ENCODE measurements around the gene ARFGAP1. TPM values are rescaled to one million over a fixed set of nuclear protein-coding genes. Genes with fewer than 3 reads are reported as not detected.

Gene ARFGAP1
- total and polyA plus RNA-seq, 2 of the 4 experiments (the other 2 are of a cell fraction), result 59.1 to 194 TPM

- Histone ChIP-seq H4K20me1 (ENCODE audit: insufficient read depth, low read length) (peaks cover 5% of the 10 kb centered on the region; the same call in 1 of the 2 replicates), H3K14ac (replicated peaks; ENCODE audit: low read depth, low read length) (no peak overlapping the region), H3K27me3 (ENCODE audit: control insufficient read depth, insufficient read depth, low read length) (peaks cover 20% of the 10 kb centered on the region; the same call in 1 of the 2 replicates), H4K91ac (ENCODE audit: insufficient read depth, low read depth, low read length) (no peak overlapping the region), H3K4me1 (ENCODE audit: control insufficient read depth, insufficient read depth, low read length) (peaks cover 9% of the 10 kb centered on the region; the same call in 1 of the 2 replicates), H3K9me3 (ENCODE audit: control insufficient read depth, insufficient read depth, low read length) (no peaks in the 10 kb centered on the region), H3K79me1 (ENCODE audit: low read depth in 1 of 2, low read length in 2 of 2) (no peaks in the 10 kb centered on the region), H3K4me2 (ENCODE audit: low read depth, low read length) (no peak overlapping the region), H2AFZ (replicated peaks; ENCODE audit: low read length, poor library complexity) (peak overlapping the region; percentile 1), H3K36me3 (ENCODE audit: control insufficient read depth, insufficient read depth, low read length) (no peaks in the 10 kb centered on the region), H3K23ac (ENCODE audit: low read depth, low read length) (no peak overlapping the region), H2BK20ac (ENCODE audit: low read depth, low read length) (no peak overlapping the region), H4K8ac (ENCODE audit: low read depth in 2 of 2, low read length in 2 of 2) (no peak overlapping the region), H2AK9ac (replicated peaks; ENCODE audit: low read depth, low read length, poor library complexity) (no peak overlapping the region), H3K4me3 (ENCODE audit: insufficient read depth, low read depth, low read length) (no peak overlapping the region), H4K5ac (ENCODE audit: low read depth, low read length) (no peak overlapping the region), H2BK120ac (ENCODE audit: low read depth, low read length) (no peak overlapping the region), H2BK15ac (ENCODE audit: low read depth, low read length) (no peak overlapping the region), H3K18ac (ENCODE audit: low read depth, low read length) (no peak overlapping the region), H3K9me1 (ENCODE audit: insufficient read depth, low read length) (no peaks in the 10 kb centered on the region), H3K4ac (ENCODE audit: low read depth, low read length) (no peak overlapping the region), H3K9ac (ENCODE audit: low read depth, low read length) (no peak overlapping the region), H2BK5ac (ENCODE audit: low read depth, low read length, poor library complexity, severe bottlenecking) (no peak overlapping the region), H3K56ac (ENCODE audit: extremely low read depth, insufficient read depth, low read length) (no peak overlapping the region), H2AK5ac (ENCODE audit: low read depth, low read length) (no peak overlapping the region), H3K27ac (ENCODE audit: insufficient read depth, low read length) (no peak overlapping the region)
- no TSS peak for BruUV-seq (replicated peaks)
- TF ChIP-seq RFX5 (IDR thresholded peaks at IDR 0.05; ENCODE audit: low read depth, low read length), result no peak
- no peak for TF ChIP-seq BHLHE40 (IDR thresholded peaks at IDR 0.05; ENCODE audit: low read depth, low read length)
- TF ChIP-seq MAZ (IDR thresholded peaks at IDR 0.05; ENCODE audit: borderline replicate concordance, low read depth, low read length), result no peak
- TF ChIP-seq MAFK (IDR thresholded peaks at IDR 0.05; ENCODE audit: low read depth, low read length), result no peak
- no peak for TF ChIP-seq RCOR1 (IDR thresholded peaks at IDR 0.05; ENCODE audit: insufficient replicate concordance, low read length)
- TF ChIP-seq POLR2A (IDR thresholded peaks at IDR 0.05; ENCODE audit: low read depth, low read length), result no peak
- no peak for TF ChIP-seq MXI1 (IDR thresholded peaks at IDR 0.05; ENCODE audit: borderline replicate concordance, low read depth, low read length)
- TF ChIP-seq CEBPB (IDR thresholded peaks at IDR 0.05; ENCODE audit: low read depth, low read length), result no peak
- no peak for TF ChIP-seq CTCF (conservative IDR thresholded peaks at IDR 0.05; ENCODE audit: low read depth, low read length)
- TF ChIP-seq NFE2L2 (IDR thresholded peaks at IDR 0.05; ENCODE audit: low read depth, low read length), result no peak
- no peak for TF ChIP-seq ELK1 (IDR thresholded peaks at IDR 0.05; ENCODE audit: borderline replicate concordance, low read depth, low read length)
- no peak for TF ChIP-seq CHD1 (IDR thresholded peaks at IDR 0.05; ENCODE audit: low read depth, low read length)
- no peak for TF ChIP-seq RAD21 (IDR thresholded peaks at IDR 0.05; ENCODE audit: low read length)
- TF ChIP-seq USF2 (IDR thresholded peaks at IDR 0.05; ENCODE audit: low read depth, low read length), result no peak
- TF ChIP-seq SMC3 (IDR thresholded peaks at IDR 0.05; ENCODE audit: low read depth, low read length), result no peak
- TF ChIP-seq FOS (IDR thresholded peaks at IDR 0.05; ENCODE audit: low read depth, low read length), result no peak
- ATAC-seq (ENCODE audit: low read depth), result no peak
- dilution Hi-C loops (cut with HindIII; ENCODE audit: low sequenced_read_pairs, unreplicated experiment), result no loop called here
- intact Hi-C loops (cut with micrococcal nuclease), result no loop called here
- DNase-seq, result no peak
- WGBS, 2 experiments (ENCODE audit: extremely low coverage in 2 of 2, insufficient read length in 1 of 2), result 40% methylated on average over 2 of the region's 9 CpGs; no CpG with 5 or more reads in 1 of the 2 experiments
- POLR2A ChIA-PET (ENCODE audit: unreplicated experiment), result no interaction called here
- in situ Hi-C loops (cut with MboI; ENCODE audit: low sequenced_read_pairs), result no loop called here
- CTCF ChIA-PET, result no interaction called here
Observed at GRCh38 chr20:63312273-63312672, 39.7 kb downstream of the ARFGAP1 start.
